Ovary (tissue), 3 donors: ENCODE results near the gene GOLT1A.

Experiments
- POLR2A ChIP-seq: fragments of 450-650 bp; IDR thresholded peaks from one replicate; pipeline ENCODE4 v1.6.1; 2017; ENCODE audit warnings: antibody characterized with exemption, mild to moderate bottlenecking, moderate library complexity
- TF ChIP-seq, protein P1 (sequence below), 3 donors: fragments of 450-650 bp in 2 of 3; fragments of 200-600 bp in 1 of 3; IDR thresholded peaks; one replicate each; pipeline versions ENCODE4 v1.5.1 to v1.8.0; 2016 to 2022; ENCODE audit warnings: antibody characterized with exemption in 3 of 3, mild to moderate bottlenecking in 1 of 3
- donor health status: DM: no; HTN: no; CAD: no.

DNA sequence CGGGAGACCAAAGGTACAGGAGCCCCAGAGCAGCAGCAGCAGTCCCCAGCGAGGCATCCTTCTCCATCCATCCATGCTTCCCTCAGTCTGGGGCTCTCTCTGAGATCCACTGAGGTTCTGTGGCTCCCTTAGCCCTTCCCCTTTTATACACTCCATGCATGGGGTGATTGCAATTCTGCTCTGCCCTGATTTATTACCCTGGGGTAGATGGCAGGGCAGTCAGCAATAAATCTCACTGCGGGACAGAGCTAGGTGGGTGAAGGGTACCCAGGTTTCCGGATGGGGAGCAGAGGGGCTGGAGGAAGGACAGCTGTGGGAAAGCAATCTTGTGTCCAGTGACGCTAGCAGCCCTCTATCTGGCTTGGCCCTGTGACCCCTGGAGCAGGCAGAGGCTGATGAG is 47.6 kb downstream of the GOLT1A start, which contains the start of gene REN:
- TF ChIP-seq, protein P1, sequence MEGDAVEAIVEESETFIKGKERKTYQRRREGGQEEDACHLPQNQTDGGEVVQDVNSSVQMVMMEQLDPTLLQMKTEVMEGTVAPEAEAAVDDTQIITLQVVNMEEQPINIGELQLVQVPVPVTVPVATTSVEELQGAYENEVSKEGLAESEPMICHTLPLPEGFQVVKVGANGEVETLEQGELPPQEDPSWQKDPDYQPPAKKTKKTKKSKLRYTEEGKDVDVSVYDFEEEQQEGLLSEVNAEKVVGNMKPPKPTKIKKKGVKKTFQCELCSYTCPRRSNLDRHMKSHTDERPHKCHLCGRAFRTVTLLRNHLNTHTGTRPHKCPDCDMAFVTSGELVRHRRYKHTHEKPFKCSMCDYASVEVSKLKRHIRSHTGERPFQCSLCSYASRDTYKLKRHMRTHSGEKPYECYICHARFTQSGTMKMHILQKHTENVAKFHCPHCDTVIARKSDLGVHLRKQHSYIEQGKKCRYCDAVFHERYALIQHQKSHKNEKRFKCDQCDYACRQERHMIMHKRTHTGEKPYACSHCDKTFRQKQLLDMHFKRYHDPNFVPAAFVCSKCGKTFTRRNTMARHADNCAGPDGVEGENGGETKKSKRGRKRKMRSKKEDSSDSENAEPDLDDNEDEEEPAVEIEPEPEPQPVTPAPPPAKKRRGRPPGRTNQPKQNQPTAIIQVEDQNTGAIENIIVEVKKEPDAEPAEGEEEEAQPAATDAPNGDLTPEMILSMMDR (IDR thresholded peaks at IDR 0.05): no peak
- no peak for TF ChIP-seq POLR2A
